Parathyroid adenoma (tissue), 2 donors: ENCODE measurements around the gene SUMF2.
"Not testable (repeated sequence)": the region's sequence is repeated elsewhere in the genome, so short reads cannot be mapped to it uniquely, and the experiment has no call there.

Experiments
- H2AFZ ChIP-seq: fragments of 300-600 bp; sonication (generic); one replicate; pipeline ENCODE4 v1.7.0; 2017; ENCODE audit warnings: antibody characterized with exemption, mild to moderate bottlenecking
- H3K27ac ChIP-seq: fragments of 300-600 bp; sonication (generic); one replicate; pipeline ENCODE4 v1.7.0; 2017
- H3K27me3 ChIP-seq: fragments of 300-600 bp; sonication (generic); one replicate; pipeline ENCODE4 v1.7.0; 2017; ENCODE audit warnings: low read length; ENCODE audit not compliant: control insufficient read depth, insufficient read depth
- H3K36me3 ChIP-seq: fragments of 300-600 bp; sonication (generic); one replicate; pipeline ENCODE4 v1.7.0; 2017; ENCODE audit warnings: low read length; ENCODE audit not compliant: control insufficient read depth, insufficient read depth
- H3K4me1 ChIP-seq: fragments of 300-600 bp; sonication (generic); one replicate; pipeline ENCODE4 v1.7.0; 2017; ENCODE audit warnings: control low read depth
- H3K4me2 ChIP-seq: fragments of 300-600 bp; sonication (generic); one replicate; pipeline ENCODE4 v1.7.0; 2017; ENCODE audit warnings: low read length
- H3K4me3 ChIP-seq: fragments of 300-600 bp; sonication (generic); one replicate; pipeline ENCODE4 v1.7.0; 2017; ENCODE audit warnings: low read depth, low read length
- H3K79me2 ChIP-seq: fragments of 300-600 bp; sonication (generic); one replicate; pipeline ENCODE4 v1.7.0; 2017; ENCODE audit warnings: control low read depth
- H3K9ac ChIP-seq: fragments of 300-600 bp; sonication (generic); one replicate; pipeline ENCODE4 v1.7.0; 2017; ENCODE audit warnings: mild to moderate bottlenecking
- H3K9me3 ChIP-seq: fragments of 300-600 bp; sonication (generic); one replicate; pipeline ENCODE4 v1.7.0; 2017; ENCODE audit warnings: low read length; ENCODE audit not compliant: control insufficient read depth
- TF ChIP-seq, protein P1 (sequence below): fragments of 300-600 bp; sonication (generic); IDR thresholded peaks from one replicate; pipeline ENCODE4 v1.7.0; 2017; ENCODE audit warnings: antibody characterized with exemption, mild to moderate bottlenecking
- donor health status: primary hyperparathyroidism.

SUMF2 gene

DNA sequence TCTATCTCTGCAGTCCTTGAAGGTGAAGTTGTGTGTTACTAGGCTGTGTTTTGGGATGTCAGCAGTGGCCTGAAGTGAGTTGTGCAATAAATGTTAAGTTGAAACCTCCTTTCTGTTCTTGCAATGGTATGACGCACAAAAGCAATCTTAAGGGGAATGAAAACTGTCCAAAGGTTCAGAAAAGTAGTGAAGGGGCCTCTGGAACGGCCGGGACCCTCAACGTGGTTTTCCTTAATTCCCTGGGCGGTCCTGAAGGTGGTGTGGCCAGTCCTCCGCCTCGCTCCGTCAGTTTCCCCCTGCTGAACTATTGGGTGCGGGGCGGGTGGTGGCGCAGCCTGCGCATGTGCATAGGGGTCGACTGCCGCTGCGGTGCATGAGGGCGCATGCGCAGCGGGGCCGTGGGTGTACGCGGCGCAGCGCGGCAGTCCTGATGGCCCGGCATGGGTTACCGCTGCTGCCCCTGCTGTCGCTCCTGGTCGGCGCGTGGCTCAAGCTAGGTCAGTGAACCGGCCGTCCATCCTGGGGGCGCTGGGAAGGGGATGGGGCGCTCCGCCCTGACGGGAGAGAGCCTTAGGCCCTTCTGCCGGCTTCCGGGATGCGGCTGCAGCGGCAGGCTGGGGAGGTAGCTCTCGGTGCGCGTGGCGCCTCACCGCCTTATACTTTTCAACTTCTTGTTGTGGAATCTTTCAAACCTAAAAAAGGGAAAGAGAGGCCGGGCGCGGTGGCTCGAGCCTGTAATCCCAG lies at the start of gene SUMF2:
TSS of gene SUMF2 (plus strand) at position 405 of the 744 bp plus-strand sequence. CDS start at position 431, 26 bp downstream.
- H3K4me2 ChIP-seq, result peak within 1 kb of the TSS; percentile 80
- peak within 1 kb of the TSS; percentile 64 for H3K27ac ChIP-seq
- H3K9ac ChIP-seq, result no peak within 1 kb of the TSS
- H3K79me2 ChIP-seq, result no peaks in the 10 kb centered on the region
- no peaks in the 10 kb centered on the region for H3K27me3 ChIP-seq
- H3K36me3 ChIP-seq, result no peaks in the 10 kb centered on the region
- H3K4me3 ChIP-seq, result peak within 1 kb of the TSS; percentile 85
- H2AFZ ChIP-seq, result peak within 1 kb of the TSS; percentile 84
- peaks cover 15% of the 10 kb centered on the region for H3K4me1 ChIP-seq
- H3K9me3 ChIP-seq, result no peaks in the 10 kb centered on the region
- TF ChIP-seq, protein P1, sequence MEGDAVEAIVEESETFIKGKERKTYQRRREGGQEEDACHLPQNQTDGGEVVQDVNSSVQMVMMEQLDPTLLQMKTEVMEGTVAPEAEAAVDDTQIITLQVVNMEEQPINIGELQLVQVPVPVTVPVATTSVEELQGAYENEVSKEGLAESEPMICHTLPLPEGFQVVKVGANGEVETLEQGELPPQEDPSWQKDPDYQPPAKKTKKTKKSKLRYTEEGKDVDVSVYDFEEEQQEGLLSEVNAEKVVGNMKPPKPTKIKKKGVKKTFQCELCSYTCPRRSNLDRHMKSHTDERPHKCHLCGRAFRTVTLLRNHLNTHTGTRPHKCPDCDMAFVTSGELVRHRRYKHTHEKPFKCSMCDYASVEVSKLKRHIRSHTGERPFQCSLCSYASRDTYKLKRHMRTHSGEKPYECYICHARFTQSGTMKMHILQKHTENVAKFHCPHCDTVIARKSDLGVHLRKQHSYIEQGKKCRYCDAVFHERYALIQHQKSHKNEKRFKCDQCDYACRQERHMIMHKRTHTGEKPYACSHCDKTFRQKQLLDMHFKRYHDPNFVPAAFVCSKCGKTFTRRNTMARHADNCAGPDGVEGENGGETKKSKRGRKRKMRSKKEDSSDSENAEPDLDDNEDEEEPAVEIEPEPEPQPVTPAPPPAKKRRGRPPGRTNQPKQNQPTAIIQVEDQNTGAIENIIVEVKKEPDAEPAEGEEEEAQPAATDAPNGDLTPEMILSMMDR, result peak; percentile 38

DNA sequence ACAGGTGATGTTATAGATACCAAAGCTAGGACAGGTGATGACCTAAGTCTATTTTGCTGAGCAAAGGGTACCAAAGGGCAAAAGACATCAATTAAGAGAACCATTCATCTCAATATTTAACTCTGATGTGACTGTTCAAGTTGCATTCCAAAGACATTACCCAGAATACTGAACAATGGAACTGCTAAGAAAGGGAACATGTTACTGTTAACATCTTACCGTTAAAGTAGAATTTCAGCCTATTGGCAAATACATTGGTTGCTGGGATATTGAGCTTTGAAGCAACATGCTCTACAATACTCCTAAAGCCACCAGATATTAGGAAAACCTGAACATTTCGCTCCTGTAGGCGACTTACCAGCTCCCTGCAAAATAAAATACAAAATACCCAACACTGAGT lies 47.1 kb upstream of the SUMF2 start:
- H3K9me3 ChIP-seq, result not testable (repeated sequence)

DNA sequence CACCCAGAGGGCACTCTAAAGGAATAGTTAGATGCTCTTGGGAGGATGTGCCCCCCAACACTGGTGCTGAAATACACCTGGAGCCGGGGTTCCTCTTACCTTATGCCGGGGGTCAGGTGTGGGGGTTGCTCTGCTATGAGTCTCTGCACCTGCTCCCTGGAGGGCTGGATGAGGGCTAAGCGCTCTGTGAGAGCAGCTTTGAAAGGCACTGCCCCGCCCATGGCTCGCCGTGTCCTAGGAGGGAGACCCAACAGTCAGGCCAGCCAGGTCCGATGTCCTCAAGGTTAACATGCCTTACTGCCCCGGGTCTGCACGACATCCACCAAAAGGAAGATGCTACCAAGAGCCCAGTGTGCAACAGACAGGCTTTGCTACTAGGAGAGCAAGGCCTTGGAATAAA lies 44.6 kb upstream of the SUMF2 start:
- H3K27me3 ChIP-seq, result no peaks in the 10 kb centered on the region
- H3K27ac ChIP-seq, result no peak overlapping the region
- TF ChIP-seq, protein P1, result no peak
- no peaks in the 10 kb centered on the region for H3K9me3 ChIP-seq
- no peaks in the 10 kb centered on the region for H3K36me3 ChIP-seq
- H3K4me1 ChIP-seq, result no peaks in the 10 kb centered on the region
- no peak overlapping the region for H2AFZ ChIP-seq
- H3K79me2 ChIP-seq, result no peaks in the 10 kb centered on the region
- no peak overlapping the region for H3K9ac ChIP-seq
- no peak overlapping the region for H3K4me3 ChIP-seq
- no peak overlapping the region for H3K4me2 ChIP-seq

More for the DNA sequence above, 47.1 kb upstream of the SUMF2 start:
- not testable (repeated sequence) for H3K9ac ChIP-seq, H2AFZ ChIP-seq, H3K79me2 ChIP-seq, H3K27me3 ChIP-seq, H3K4me1 ChIP-seq, H3K4me2 ChIP-seq, H3K36me3 ChIP-seq, H3K27ac ChIP-seq, H3K4me3 ChIP-seq

DNA sequence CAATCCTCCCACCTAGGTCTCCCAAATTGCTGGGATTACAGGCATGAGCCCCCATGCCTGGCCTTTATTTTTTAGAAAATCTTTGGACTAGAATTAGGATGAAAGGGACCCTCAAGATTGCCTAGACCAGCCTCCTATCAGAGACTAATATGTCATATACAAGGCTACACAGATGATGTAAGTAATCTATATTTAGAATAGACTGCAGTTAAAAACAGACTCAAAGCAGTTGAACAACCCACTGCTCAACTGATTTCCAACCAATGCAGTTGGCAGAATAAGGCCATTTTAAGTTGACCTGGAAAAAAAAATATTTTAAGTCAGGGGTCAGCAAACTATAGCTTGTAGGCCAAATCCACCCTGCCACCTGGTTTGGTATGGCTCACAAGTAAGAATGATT lies 40.6 kb upstream of the SUMF2 start:
- Histone ChIP-seq H3K4me3 (no peak overlapping the region), H3K4me2 (no peak overlapping the region), H3K27ac (no peak overlapping the region), H3K9me3 (no peaks in the 10 kb centered on the region), H3K36me3 (no peaks in the 10 kb centered on the region), H3K9ac (no peak overlapping the region), H3K79me2 (no peaks in the 10 kb centered on the region), H2AFZ (no peak overlapping the region), H3K27me3 (no peaks in the 10 kb centered on the region), H3K4me1 (no peaks in the 10 kb centered on the region)
- TF ChIP-seq, protein P1, result no peak

DNA sequence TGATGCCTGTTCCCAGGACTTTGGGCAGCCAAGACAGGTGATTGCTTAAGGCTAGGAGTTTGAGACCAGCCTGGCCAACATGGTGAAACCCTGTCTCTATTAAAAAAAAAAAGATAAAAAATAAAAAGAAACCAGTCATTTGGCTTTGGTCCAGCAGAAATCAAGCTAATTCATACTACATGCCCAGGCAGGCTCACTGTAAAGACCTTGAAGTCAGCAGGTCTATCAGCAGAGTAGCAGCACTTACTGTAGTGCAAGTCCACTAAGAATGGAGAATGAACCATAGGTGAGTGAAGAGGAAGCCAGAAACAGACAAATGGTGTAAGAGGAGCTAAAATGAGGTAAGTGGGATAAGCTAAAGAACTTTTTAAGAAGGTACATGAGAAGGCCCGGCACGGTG lies 37.5 kb upstream of the SUMF2 start:
- Histone ChIP-seq H3K79me2 (no peaks in the 10 kb centered on the region), H3K27me3 (no peaks in the 10 kb centered on the region), H2AFZ (no peak overlapping the region), H3K4me1 (no peaks in the 10 kb centered on the region), H3K27ac (no peak overlapping the region), H3K36me3 (no peaks in the 10 kb centered on the region), H3K4me3 (no peak overlapping the region), H3K9me3 (no peaks in the 10 kb centered on the region), H3K9ac (no peak overlapping the region), H3K4me2 (no peak overlapping the region)
- TF ChIP-seq, protein P1, result no peak
